HG03460 (cell line): ENCODE results near the gene PHKA2.
"Not testable (repeated sequence)": the region's sequence is repeated elsewhere in the genome, so short reads cannot be mapped to it uniquely, and the experiment has no call there.

Source experiments
- ATAC-seq: cut with Tn5 transposase; IDR thresholded peaks from one replicate; pipeline ENCODE4 v1.9.1; 2021; ENCODE audit not compliant: unreplicated experiment

PHKA2 gene

DNA sequence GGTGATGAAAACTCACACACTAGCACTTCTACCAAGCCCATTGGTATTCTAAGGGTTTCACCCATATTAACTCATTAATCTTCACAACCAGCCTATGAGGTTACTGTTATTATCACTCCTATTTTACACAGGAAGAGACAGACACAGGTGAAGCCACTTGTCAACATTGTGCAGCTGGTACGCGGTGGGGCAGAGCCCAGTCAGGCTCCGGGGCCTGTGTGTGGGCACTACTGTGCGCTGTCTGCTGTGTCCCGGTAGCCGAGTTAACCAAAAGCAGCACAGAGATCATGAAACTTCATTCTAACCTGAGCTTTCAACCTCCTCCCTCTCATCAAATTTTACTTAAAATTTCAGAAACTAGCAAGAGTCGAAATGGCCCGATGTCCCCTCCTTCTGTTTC lies 111.3 kb downstream of the PHKA2 start:
- no peak for ATAC-seq

GRCh38 chrX:18871970-18872369 lies 111.9 kb downstream of the PHKA2 start:
- no peak for ATAC-seq

DNA sequence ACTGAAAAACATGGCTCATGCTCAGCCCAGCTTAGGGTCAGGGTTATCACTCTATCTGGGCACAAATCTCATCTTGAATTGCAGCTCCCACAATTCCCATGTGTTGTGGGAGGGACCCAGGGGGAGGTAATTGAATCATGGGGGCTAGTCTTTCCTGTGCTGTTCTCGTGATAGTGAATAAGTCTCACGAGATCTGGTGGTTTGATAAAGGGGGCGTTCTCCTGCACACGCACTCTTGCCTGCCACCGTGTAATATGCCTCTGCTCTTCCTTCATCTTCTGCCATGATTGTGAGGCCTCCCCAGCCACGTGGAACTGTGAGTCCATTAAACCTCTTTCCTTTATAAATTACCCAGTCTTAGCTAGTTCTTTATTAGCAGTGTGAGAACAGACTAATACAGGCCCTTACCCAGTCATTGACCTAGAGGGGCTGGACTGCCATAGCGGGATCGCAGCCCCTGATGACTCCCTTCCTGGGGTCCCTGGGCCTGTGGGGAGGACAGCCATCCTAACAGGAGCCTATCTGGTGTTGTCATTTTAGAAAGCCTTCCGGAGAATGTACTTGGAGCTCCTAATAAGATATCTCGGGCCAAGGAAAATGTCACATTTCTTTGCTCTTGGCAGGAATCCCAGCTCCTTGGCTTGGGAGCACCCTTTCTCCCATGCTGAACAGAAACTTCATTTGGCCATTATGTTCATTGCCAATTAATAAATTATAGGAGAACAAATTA lies 112.6 kb downstream of the PHKA2 start:
- ATAC-seq: no peak

- ATAC-seq: no peak
These were observed 119.5 kb downstream of the PHKA2 start for GRCh38 chrX:18864390-18864920.

DNA sequence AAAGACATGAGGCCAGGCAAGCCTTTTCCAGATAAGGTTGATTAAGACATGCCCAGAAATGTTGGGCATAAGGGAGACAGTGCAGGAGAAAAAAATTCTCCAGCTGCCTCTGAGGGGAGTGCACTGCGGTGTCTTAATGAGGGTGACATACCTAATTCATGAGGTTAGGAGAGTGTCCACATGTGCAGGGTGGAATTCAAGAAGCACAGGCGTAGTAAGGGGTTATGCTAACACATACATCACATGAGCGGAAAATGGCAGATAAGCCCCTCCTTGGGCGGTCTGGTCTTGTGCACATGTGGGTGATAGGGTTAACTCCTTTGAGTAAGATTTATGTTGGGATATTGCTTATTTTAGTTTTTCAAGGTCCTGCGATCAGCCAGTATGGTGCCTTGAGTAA lies 122.4 kb downstream of the PHKA2 start:
- no peak for ATAC-seq

GRCh38 chrX:18856645-18856997 lies 127.3 kb downstream of the PHKA2 start:
- ATAC-seq: no peak

- peak; percentile 90 for ATAC-seq
These were observed 127.8 kb downstream of the PHKA2 start for GRCh38 chrX:18855919-18856644.

DNA sequence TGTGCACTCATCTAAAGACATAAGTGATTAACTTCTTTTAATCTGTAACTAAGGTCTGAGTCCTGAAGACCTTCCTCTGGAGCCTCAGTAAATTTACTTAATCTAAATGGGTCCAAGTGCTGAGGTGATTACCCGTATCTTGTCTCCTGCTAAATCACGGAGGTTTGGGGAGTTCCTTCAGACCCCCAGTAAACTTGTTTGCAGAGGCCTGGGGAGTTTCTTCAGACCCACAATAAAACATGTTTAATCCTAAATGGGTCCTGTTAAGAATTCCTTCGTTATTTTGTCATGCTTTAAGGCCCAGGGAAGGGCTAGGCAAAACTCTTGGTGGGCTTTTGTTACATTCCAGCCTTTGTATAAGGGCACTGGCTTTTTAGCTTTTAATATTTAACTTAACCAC lies 136.0 kb downstream of the PHKA2 start:
- ATAC-seq: not testable (repeated sequence)
